GM23248 (cell line): Measurements from ENCODE around the gene FAM228B. TPM values are rescaled to one million over a fixed set of nuclear protein-coding genes. Genes with fewer than 3 reads are reported as not detected.
A peak's percentile ranks its signal among the peaks of the same experiment; 100 is the strongest.

Source experiments
- DNase-seq: peaks from one replicate; pipeline ENCODE4 v3.0.0-alpha.2; 2015
- H2AFZ ChIP-seq: fragments of 200-600 bp; sonication (generic); 2 replicates; pipeline ENCODE4 v1.6.1; 2016; ENCODE audit warnings: antibody characterized with exemption
- H3F3A ChIP-seq: fragments of 200-600 bp; sonication (generic); 2 replicates; pipeline ENCODE4 v1.6.1; 2016; ENCODE audit warnings: mild to moderate bottlenecking, antibody characterized with exemption, mixed run types; ENCODE audit not compliant: insufficient read depth
- H3K27ac ChIP-seq: fragments of 200-600 bp; sonication (generic); 2 replicates; pipeline ENCODE4 v1.5.1; 2016; ENCODE audit warnings: mild to moderate bottlenecking
- H3K27me3 ChIP-seq: fragments of 200-600 bp; sonication (generic); replicated peaks from 2 replicates; pipeline ENCODE4 v1.6.1; 2016; ENCODE audit warnings: mild to moderate bottlenecking; ENCODE audit not compliant: insufficient read depth
- H3K36me3 ChIP-seq: fragments of 200-600 bp; sonication (generic); 2 replicates; pipeline ENCODE4 v1.6.1; 2016; ENCODE audit warnings: low read depth, mild to moderate bottlenecking
- H3K4me1 ChIP-seq: fragments of 200-600 bp; sonication (generic); 2 replicates; pipeline ENCODE4 v1.6.1; 2016; ENCODE audit warnings: mild to moderate bottlenecking; ENCODE audit not compliant: insufficient read depth
- H3K4me2 ChIP-seq: fragments of 200-600 bp; sonication (generic); one replicate; pipeline ENCODE4 v1.6.1; 2016; ENCODE audit warnings: mild to moderate bottlenecking; ENCODE audit not compliant: unreplicated experiment
- H3K4me3 ChIP-seq: fragments of 200-600 bp; sonication (generic); 2 replicates; pipeline ENCODE4 v1.5.1; 2016; ENCODE audit warnings: mild to moderate bottlenecking
- H3K79me2 ChIP-seq: fragments of 200-600 bp; sonication (generic); 2 replicates; pipeline ENCODE4 v1.6.1; 2016; ENCODE audit warnings: mild to moderate bottlenecking; ENCODE audit not compliant: insufficient read depth
- H3K9ac ChIP-seq: fragments of 200-600 bp; sonication (generic); 2 replicates; pipeline ENCODE4 v1.6.1; 2016; ENCODE audit warnings: mild to moderate bottlenecking
- H3K9me2 ChIP-seq: fragments of 200-600 bp; sonication (generic); 2 replicates; pipeline ENCODE4 v1.6.1; 2016; ENCODE audit warnings: mixed run types, mild to moderate bottlenecking, moderate library complexity; ENCODE audit not compliant: insufficient read depth
- H3K9me3 ChIP-seq: fragments of 200-600 bp; sonication (generic); one replicate; pipeline ENCODE4 v1.6.1; 2017; ENCODE audit warnings: low read depth
- H4K20me1 ChIP-seq: fragments of 200-600 bp; sonication (generic); 2 replicates; pipeline ENCODE4 v1.6.0; 2016; ENCODE audit not compliant: insufficient read depth
- EZH2 ChIP-seq: fragments of 200-600 bp; sonication (generic); IDR thresholded peaks from 2 replicates; pipeline ENCODE4 v1.6.1; 2018; ENCODE audit warnings: antibody characterized with exemption, mild to moderate bottlenecking; ENCODE audit not compliant: insufficient read depth, poor library complexity, severe bottlenecking
- EZH2phosphoT487 ChIP-seq: fragments of 200-600 bp; sonication (generic); IDR thresholded peaks from 2 replicates; pipeline ENCODE4 v1.6.1; 2018; ENCODE audit warnings: antibody characterized with exemption, moderate library complexity, mild to moderate bottlenecking, low read depth; ENCODE audit not compliant: insufficient read depth
- WGBS, 2 experiments: methylation state at CpG; one replicate each; pipeline ENCODE4 v1.1.6; 2015 to 2017; ENCODE audit warnings: low lambda C conversion rate in 2 of 2, low coverage in 1 of 2; ENCODE audit errors: missing lambda C conversion rate in 2 of 2; 5-methylcytosine and 5-hydroxymethylcytosine counted together
- in situ Hi-C: fragments of 300-500 bp; cut with MboI; formaldehyde crosslinking; loops from 2 replicates; pipeline ENCODE4 v1.15.0; 2020
- polyA plus RNA-seq: library from polyadenylated mRNA; unstranded; fragments of >200 nt; fragmentation: Nextera tagmentation; extraction: Ambion mirVana; gene quantifications from 2 replicates; pipeline ENCODE4 v1.2.1, GENCODE V29; 2016
- total RNA-seq: library from RNA; depleted of rRNA; stranded (reverse); fragments of >200 nt; shearing (Covaris generic); gene quantifications from 2 replicates; pipeline ENCODE4 v1.2.3, GENCODE V29; 2014

FAM228B gene
- total and polyA plus RNA-seq, 2 experiments from 2014 or later, result 15.1 to 22.4 TPM

GRCh38 chr2:24164416-24164973 lies 41.2 kb downstream of the FAM228B start:
- Histone ChIP-seq H3F3A (no peaks in the 10 kb centered on the region), H3K27ac (no peak overlapping the region), H4K20me1 (no peaks in the 10 kb centered on the region), H3K36me3 (no peaks in the 10 kb centered on the region), H2AFZ (no peak overlapping the region), H3K79me2 (no peaks in the 10 kb centered on the region), H3K4me2 (no peak overlapping the region), H3K27me3 (no peaks in the 10 kb centered on the region), H3K4me1 (no peaks in the 10 kb centered on the region), H3K9me2 (no peaks in the 10 kb centered on the region), H3K4me3 (no peak overlapping the region), H3K9me3 (no peaks in the 10 kb centered on the region), H3K9ac (no peak overlapping the region)
- 53 to 84% methylated on average over 5 to 8 of the region's 8 CpGs for WGBS, 2 experiments
- in situ Hi-C loops, result no loop called here
- peak; percentile 23 for DNase-seq
- TF ChIP-seq EZH2 (no peak), EZH2phosphoT487 (no peak)

- 95 to 97% methylated on average over 5 of the region's 5 CpGs for WGBS, 2 experiments
- no peaks in the 10 kb centered on the region for H3K9me3 ChIP-seq
- in situ Hi-C loops, result no loop called here
- H3K9ac ChIP-seq, result no peak overlapping the region
- no peaks in the 10 kb centered on the region for H3K9me2 ChIP-seq
- H3K79me2 ChIP-seq, result no peaks in the 10 kb centered on the region
- no peak overlapping the region for H3K4me3 ChIP-seq
- DNase-seq, result no peak
- no peaks in the 10 kb centered on the region for H3K27me3 ChIP-seq
- H3K4me2 ChIP-seq, result no peak overlapping the region
- H3K4me1 ChIP-seq, result no peaks in the 10 kb centered on the region
- no peak overlapping the region for H3K27ac ChIP-seq
- no peak overlapping the region for H2AFZ ChIP-seq
- peaks cover 4% of the 10 kb centered on the region; the same call in 1 of the 2 replicates for H3F3A ChIP-seq
- TF ChIP-seq EZH2phosphoT487 (no peak), EZH2 (no peak)
- H3K36me3 ChIP-seq, result no peaks in the 10 kb centered on the region
- H4K20me1 ChIP-seq, result no peaks in the 10 kb centered on the region
Observed at GRCh38 chr2:24169023-24169422, 45.8 kb downstream of the FAM228B start.

GRCh38 chr2:24174851-24175277 lies 51.6 kb downstream of the FAM228B start, which contains the start of gene FAM228A:
FAM228A (plus strand) TSS chr2:24175053; CDS start chr2:24175481, 428 bp downstream.
- Histone ChIP-seq H3K4me3 (peak within 1 kb of the TSS; percentile 73), H3K27ac (no peak within 1 kb of the TSS), H3K36me3 (no peaks in the 10 kb centered on the region), H2AFZ (peak within 1 kb of the TSS; percentile 88), H3K9ac (peak within 1 kb of the TSS; percentile 63), H3K4me1 (no peaks in the 10 kb centered on the region), H3K79me2 (no peaks in the 10 kb centered on the region), H3F3A (peaks cover 6% of the 10 kb centered on the region; the same call in 1 of the 2 replicates), H3K9me3 (no peaks in the 10 kb centered on the region), H3K9me2 (no peaks in the 10 kb centered on the region), H4K20me1 (no peaks in the 10 kb centered on the region), H3K4me2 (peak within 1 kb of the TSS; percentile 88), H3K27me3 (no peaks in the 10 kb centered on the region)
- in situ Hi-C loops, result no loop called here
- TF ChIP-seq EZH2phosphoT487 (no peak), EZH2 (no peak)
- 35 to 42% methylated on average over 25 to 45 of the region's 46 CpGs for WGBS, 2 experiments
- no peak for DNase-seq

GRCh38 chr2:24175631-24176187 lies 52.4 kb downstream of the FAM228B start:
- no peaks in the 10 kb centered on the region for H3K79me2 ChIP-seq
- peak overlapping the region; percentile 88 for H2AFZ ChIP-seq
- H3K36me3 ChIP-seq, result no peaks in the 10 kb centered on the region
- no peaks in the 10 kb centered on the region for H4K20me1 ChIP-seq
- no peaks in the 10 kb centered on the region for H3K27me3 ChIP-seq
- peak overlapping the region; percentile 63 for H3K9ac ChIP-seq
- DNase-seq, result peak; percentile 55
- H3K9me2 ChIP-seq, result no peaks in the 10 kb centered on the region
- no peaks in the 10 kb centered on the region for H3K4me1 ChIP-seq
- H3K27ac ChIP-seq, result no peak overlapping the region
- H3F3A ChIP-seq, result peaks cover 6% of the 10 kb centered on the region; the same call in 1 of the 2 replicates
- H3K4me2 ChIP-seq, result peak overlapping the region; percentile 88
- WGBS, 2 experiments, result 2 to 3% methylated on average over 15 to 17 of the region's 17 CpGs
- peak overlapping the region; percentile 73 for H3K4me3 ChIP-seq
- TF ChIP-seq EZH2phosphoT487, result no peak
- no peaks in the 10 kb centered on the region for H3K9me3 ChIP-seq
- in situ Hi-C loops, result no loop called here
